ENCODE measurements around the gene NDUFS4.
"Not testable (repeated sequence)": the region's sequence is repeated elsewhere in the genome, so short reads cannot be mapped to it uniquely, and the experiment has no call there.

The NDUFS4 gene

DNA sequence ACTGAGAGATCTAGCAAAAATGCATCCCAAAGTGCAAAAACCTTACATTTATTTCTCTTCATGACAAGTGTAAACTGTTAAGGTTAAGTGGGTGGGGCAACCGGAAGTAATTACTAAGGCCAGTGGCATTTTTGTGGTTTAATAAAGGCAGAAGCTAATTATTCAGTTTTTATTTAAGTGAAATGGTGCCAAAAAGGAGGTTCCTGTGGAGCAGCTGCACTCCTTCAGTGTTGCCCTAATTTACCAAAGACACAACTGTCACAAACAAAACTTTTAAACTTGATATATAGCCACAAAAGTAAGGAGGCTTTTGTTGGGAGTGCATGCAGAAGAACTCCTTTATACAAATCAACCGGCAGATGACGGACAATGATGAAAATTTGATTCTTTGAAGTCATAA, 81.6 kb downstream of the NDUFS4 start:
- Histone ChIP-seq H3K4me3 (ENCODE audit: severe bottlenecking) (no peak overlapping the region), H3K27ac (ENCODE audit: poor library complexity, severe bottlenecking) (peak overlapping the region; percentile 8), H3K27me3 (ENCODE audit: insufficient read depth, poor library complexity, severe bottlenecking) (no peaks in the 10 kb centered on the region), H3K4me1 (ENCODE audit: insufficient read depth, poor library complexity, severe bottlenecking) (peaks cover 16% of the 10 kb centered on the region), H3K9me3 (ENCODE audit: severe bottlenecking) (no peaks in the 10 kb centered on the region), H3K36me3 (ENCODE audit: low read depth) (peaks cover 28% of the 10 kb centered on the region)
- ATAC-seq (ENCODE audit: low read depth) (peak; percentile 42; the same call in 2 of the 3 replicates), DNase-seq (ENCODE audit: low spot score) (no peak)
- TF ChIP-seq, protein P1, sequence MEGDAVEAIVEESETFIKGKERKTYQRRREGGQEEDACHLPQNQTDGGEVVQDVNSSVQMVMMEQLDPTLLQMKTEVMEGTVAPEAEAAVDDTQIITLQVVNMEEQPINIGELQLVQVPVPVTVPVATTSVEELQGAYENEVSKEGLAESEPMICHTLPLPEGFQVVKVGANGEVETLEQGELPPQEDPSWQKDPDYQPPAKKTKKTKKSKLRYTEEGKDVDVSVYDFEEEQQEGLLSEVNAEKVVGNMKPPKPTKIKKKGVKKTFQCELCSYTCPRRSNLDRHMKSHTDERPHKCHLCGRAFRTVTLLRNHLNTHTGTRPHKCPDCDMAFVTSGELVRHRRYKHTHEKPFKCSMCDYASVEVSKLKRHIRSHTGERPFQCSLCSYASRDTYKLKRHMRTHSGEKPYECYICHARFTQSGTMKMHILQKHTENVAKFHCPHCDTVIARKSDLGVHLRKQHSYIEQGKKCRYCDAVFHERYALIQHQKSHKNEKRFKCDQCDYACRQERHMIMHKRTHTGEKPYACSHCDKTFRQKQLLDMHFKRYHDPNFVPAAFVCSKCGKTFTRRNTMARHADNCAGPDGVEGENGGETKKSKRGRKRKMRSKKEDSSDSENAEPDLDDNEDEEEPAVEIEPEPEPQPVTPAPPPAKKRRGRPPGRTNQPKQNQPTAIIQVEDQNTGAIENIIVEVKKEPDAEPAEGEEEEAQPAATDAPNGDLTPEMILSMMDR (IDR thresholded peaks at IDR 0.05; ENCODE audit: poor library complexity, severe bottlenecking), result no peak

DNA sequence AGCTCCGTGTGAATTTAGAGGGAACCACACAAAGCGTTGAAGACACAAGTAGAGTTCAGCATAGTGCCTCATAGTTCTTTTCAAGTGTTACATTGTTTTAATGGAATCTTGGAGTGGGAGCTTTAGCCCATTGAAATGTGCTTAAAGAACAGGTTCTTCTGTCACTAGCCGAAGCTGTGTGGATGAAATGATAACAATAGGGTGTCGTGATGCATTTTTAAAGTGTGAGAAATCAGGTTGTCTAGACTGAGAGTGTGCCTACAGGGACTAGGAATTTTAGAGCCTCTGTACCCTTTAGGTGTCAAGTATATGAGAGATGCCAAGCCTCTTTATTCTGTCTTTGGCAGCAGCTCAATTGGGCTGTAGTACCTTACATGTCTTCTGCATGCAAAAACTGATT, 83.0 kb downstream of the NDUFS4 start:
- H3K9me3 ChIP-seq (ENCODE audit: severe bottlenecking), result no peaks in the 10 kb centered on the region

GRCh38 chr5:53645078-53645477, 84.6 kb downstream of the NDUFS4 start:
- Histone ChIP-seq H3K27me3 (ENCODE audit: insufficient read depth, poor library complexity, severe bottlenecking) (no peaks in the 10 kb centered on the region), H3K9me3 (ENCODE audit: severe bottlenecking) (no peaks in the 10 kb centered on the region), H3K36me3 (ENCODE audit: low read depth) (peaks cover 36% of the 10 kb centered on the region), H3K27ac (ENCODE audit: poor library complexity, severe bottlenecking) (no peak overlapping the region), H3K4me3 (ENCODE audit: severe bottlenecking) (no peak overlapping the region), H3K4me1 (ENCODE audit: insufficient read depth, poor library complexity, severe bottlenecking) (peaks cover 16% of the 10 kb centered on the region)
- DNase-seq (ENCODE audit: low spot score), result no peak
- TF ChIP-seq, protein P1 (IDR thresholded peaks at IDR 0.05; ENCODE audit: poor library complexity, severe bottlenecking), result no peak
- ATAC-seq (ENCODE audit: low read depth), result no peak

More for the DNA sequence above, 83.0 kb downstream of the NDUFS4 start:
- no peaks in the 10 kb centered on the region for H3K27me3 ChIP-seq (ENCODE audit: insufficient read depth, poor library complexity, severe bottlenecking)
- H3K4me1 ChIP-seq (ENCODE audit: insufficient read depth, poor library complexity, severe bottlenecking), result peaks cover 16% of the 10 kb centered on the region
- H3K4me3 ChIP-seq (ENCODE audit: severe bottlenecking), result no peak overlapping the region
- no peak for ATAC-seq (ENCODE audit: low read depth)
- DNase-seq (ENCODE audit: low spot score), result no peak
- no peak overlapping the region for H3K27ac ChIP-seq (ENCODE audit: poor library complexity, severe bottlenecking)
- TF ChIP-seq, protein P1 (IDR thresholded peaks at IDR 0.05; ENCODE audit: poor library complexity, severe bottlenecking), result no peak
- peaks cover 42% of the 10 kb centered on the region for H3K36me3 ChIP-seq (ENCODE audit: low read depth)

- ATAC-seq (ENCODE audit: low read depth), result no peak
- Histone ChIP-seq H3K27ac (ENCODE audit: poor library complexity, severe bottlenecking) (no peak overlapping the region), H3K27me3 (ENCODE audit: insufficient read depth, poor library complexity, severe bottlenecking) (no peaks in the 10 kb centered on the region), H3K36me3 (ENCODE audit: low read depth) (peaks cover 32% of the 10 kb centered on the region), H3K9me3 (ENCODE audit: severe bottlenecking) (no peaks in the 10 kb centered on the region), H3K4me3 (ENCODE audit: severe bottlenecking) (no peak overlapping the region), H3K4me1 (ENCODE audit: insufficient read depth, poor library complexity, severe bottlenecking) (no peaks in the 10 kb centered on the region)
- DNase-seq (ENCODE audit: low spot score), result no peak
- TF ChIP-seq, protein P1 (IDR thresholded peaks at IDR 0.05; ENCODE audit: poor library complexity, severe bottlenecking), result no peak
Observed at GRCh38 chr5:53649352-53649751, 88.9 kb downstream of the NDUFS4 start.

GRCh38 chr5:53660573-53660972, 100.1 kb downstream of the NDUFS4 start:
- DNase-seq (ENCODE audit: low spot score); H3K4me1 ChIP-seq (ENCODE audit: insufficient read depth, poor library complexity, severe bottlenecking); H3K27me3 ChIP-seq (ENCODE audit: insufficient read depth, poor library complexity, severe bottlenecking); H3K27ac ChIP-seq (ENCODE audit: poor library complexity, severe bottlenecking); ATAC-seq (ENCODE audit: low read depth); H3K9me3 ChIP-seq (ENCODE audit: severe bottlenecking); H3K4me3 ChIP-seq (ENCODE audit: severe bottlenecking): not testable (repeated sequence)
- peaks cover 26% of the 10 kb centered on the region for H3K36me3 ChIP-seq (ENCODE audit: low read depth)

DNA sequence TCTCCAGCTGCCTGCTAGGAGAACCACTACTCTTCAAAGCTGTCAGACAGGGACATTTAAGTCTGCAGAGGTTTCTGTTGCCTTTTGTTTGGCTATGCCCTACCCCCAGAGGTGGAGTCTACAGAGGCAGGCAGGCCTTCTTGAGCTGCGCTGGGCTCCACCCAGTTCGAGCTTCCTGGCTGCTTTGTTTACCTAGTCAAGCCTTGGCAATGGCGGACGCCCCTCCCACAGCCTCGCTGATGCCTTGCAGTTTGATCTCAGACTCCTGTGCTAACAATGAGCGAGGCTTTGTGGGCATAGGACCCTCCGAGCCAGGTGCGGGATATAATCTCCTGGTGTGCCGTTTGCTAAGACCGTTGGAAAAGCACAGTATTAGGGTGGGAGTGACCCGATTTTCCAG, 104.9 kb downstream of the NDUFS4 start:
- ATAC-seq (ENCODE audit: low read depth); DNase-seq (ENCODE audit: low spot score); H3K4me1 ChIP-seq (ENCODE audit: insufficient read depth, poor library complexity, severe bottlenecking); H3K4me3 ChIP-seq (ENCODE audit: severe bottlenecking); H3K27me3 ChIP-seq (ENCODE audit: insufficient read depth, poor library complexity, severe bottlenecking); H3K27ac ChIP-seq (ENCODE audit: poor library complexity, severe bottlenecking); H3K9me3 ChIP-seq (ENCODE audit: severe bottlenecking): not testable (repeated sequence)
- H3K36me3 ChIP-seq (ENCODE audit: low read depth), result peaks cover 26% of the 10 kb centered on the region

Data from RWPE2 (cell line).